Endothelial cell of umbilical vein (primary cell): Measurements from ENCODE around the gene PPP4R1.

Source experiments
- CTCF ChIP-seq, 2 donors: IDR thresholded peaks; 1 replicate in 1 of 2; 2 replicates in 1 of 2; pipeline ENCODE4 v1.5.1; 2011; ENCODE audit warnings: low read length in 2 of 2, mild to moderate bottlenecking in 2 of 2, moderate library complexity in 2 of 2, control low read depth in 1 of 2, inconsistent platforms in 1 of 2, low read depth in 1 of 2; ENCODE audit not compliant: insufficient read depth in 1 of 2; ENCODE audit errors: extremely low read depth in 1 of 2
- MAX ChIP-seq: IDR thresholded peaks from 2 replicates; pipeline ENCODE4 v1.6.1; 2011; ENCODE audit not compliant: insufficient read depth, insufficient read length

DNA sequence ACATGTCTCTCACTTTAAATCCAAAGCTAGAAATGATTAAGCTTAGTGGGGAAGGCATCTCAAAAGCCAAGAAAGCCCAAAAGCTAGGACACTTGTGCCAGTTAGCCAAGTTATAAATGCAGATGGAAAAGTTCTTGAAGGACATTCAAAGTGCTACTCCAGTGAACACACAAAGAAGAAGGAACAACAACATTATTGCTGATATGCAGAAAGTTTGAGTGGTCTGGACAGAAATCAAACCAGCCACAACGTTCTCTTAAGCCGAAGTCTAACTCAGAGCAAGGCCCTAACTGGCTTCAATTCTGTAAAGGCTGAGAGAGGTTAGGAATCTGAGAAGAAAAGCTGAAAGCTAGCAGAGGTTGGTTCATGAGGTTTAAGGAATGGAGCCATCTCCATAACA, 49.0 kb downstream of the PPP4R1 start:
- TF ChIP-seq CTCF (IDR thresholded peaks at IDR 0.05; ENCODE audit: extremely low read depth in 1 of 2, insufficient read depth in 1 of 2, low read depth in 1 of 2, low read length in 2 of 2), result no peak
- TF ChIP-seq MAX, result no peak
